IPS-15b (cell line): Measurements from ENCODE around the gene SLC30A1.

ENCODE experiments used
- H3K27me3 ChIP-seq: one replicate; pipeline ENCODE4 v1.6.1; 2013; ENCODE audit warnings: low read length; ENCODE audit not compliant: control insufficient read depth, insufficient read depth
- H3K36me3 ChIP-seq: one replicate; pipeline ENCODE4 v1.6.1; 2013; ENCODE audit warnings: low read length; ENCODE audit not compliant: control insufficient read depth, insufficient read depth
- H3K4me1 ChIP-seq: one replicate; pipeline ENCODE4 v1.6.1; 2013; ENCODE audit warnings: mild to moderate bottlenecking, low read length; ENCODE audit not compliant: control insufficient read depth, insufficient read depth
- H3K4me3 ChIP-seq: one replicate; pipeline ENCODE4 v1.5.1; 2013; ENCODE audit warnings: low read depth, low read length
- H3K9ac ChIP-seq: one replicate; pipeline ENCODE4 v1.6.1; 2013; ENCODE audit warnings: low read depth, mild to moderate bottlenecking, low read length
- H3K9me3 ChIP-seq: one replicate; pipeline ENCODE4 v1.6.1; 2013; ENCODE audit warnings: mild to moderate bottlenecking, low read length; ENCODE audit not compliant: control insufficient read depth, insufficient read depth

Gene SLC30A1

DNA sequence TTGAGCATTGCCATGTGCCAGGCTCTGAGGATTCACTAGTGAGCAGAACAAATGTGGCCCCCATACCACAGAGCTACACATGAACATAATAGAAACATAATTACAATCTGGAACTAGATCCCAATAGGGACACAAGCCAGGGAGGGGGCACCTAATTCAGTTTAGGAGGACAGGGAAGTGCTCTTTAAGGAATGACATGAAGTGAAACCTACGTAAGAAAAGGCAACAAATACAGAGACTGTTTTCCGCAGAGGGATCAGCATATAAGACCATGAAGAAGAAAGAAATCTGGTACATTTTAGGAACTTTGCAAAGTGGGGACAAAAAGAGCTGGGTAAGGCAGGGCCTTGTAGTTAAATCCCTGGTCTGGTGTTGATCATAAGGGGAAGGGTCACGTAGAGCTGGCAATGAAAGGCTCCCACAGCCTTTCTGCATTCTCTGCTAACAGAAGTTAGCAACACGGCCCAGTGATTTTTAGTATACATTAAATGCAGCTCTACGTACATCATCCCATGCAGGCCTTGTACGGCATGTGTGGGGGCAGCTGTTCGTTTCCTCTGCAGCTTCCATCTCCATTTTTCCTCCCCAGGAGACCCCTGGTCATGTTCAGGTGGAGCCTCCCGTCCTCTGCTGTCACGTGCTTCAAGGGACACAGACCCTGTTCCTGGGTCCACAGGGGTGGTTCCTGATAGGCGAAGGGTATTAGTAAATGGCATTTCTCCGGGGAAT is 26.8 kb upstream of the SLC30A1 start:
- no peak overlapping the region for H3K9ac ChIP-seq
- H3K9me3 ChIP-seq = no peaks in the 10 kb centered on the region
- no peak overlapping the region for H3K4me3 ChIP-seq
- H3K27me3 ChIP-seq = no peaks in the 10 kb centered on the region
- no peaks in the 10 kb centered on the region for H3K36me3 ChIP-seq
- no peaks in the 10 kb centered on the region for H3K4me1 ChIP-seq

DNA sequence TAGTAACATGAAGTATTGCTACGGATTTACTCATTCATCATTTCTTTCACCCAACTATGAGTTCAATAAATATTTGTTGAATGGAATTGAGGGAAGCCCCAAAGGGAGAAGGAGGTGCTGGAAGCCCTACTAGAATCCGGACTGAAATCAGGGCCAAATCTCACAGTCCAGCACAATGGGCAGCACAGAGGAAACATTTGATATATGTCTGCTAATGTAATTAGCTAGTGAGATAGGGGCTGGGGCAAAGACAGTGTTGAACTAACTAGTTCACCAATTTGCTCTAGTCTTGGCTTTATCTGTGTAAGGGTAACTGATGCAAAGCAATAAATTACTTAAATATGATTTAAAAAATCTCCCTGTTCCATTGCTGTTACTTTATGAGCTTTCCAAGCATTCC is 26.1 kb upstream of the SLC30A1 start:
- H3K9me3 ChIP-seq = no peaks in the 10 kb centered on the region
- no peak overlapping the region for H3K4me3 ChIP-seq
- H3K4me1 ChIP-seq = no peaks in the 10 kb centered on the region
- H3K36me3 ChIP-seq = no peaks in the 10 kb centered on the region
- H3K27me3 ChIP-seq = no peaks in the 10 kb centered on the region
- H3K9ac ChIP-seq = no peak overlapping the region

GRCh38 chr1:211604548-211604947 is 25.6 kb upstream of the SLC30A1 start:
- Histone ChIP-seq H3K9ac (no peak overlapping the region), H3K9me3 (no peaks in the 10 kb centered on the region), H3K4me3 (no peak overlapping the region), H3K27me3 (no peaks in the 10 kb centered on the region), H3K36me3 (no peaks in the 10 kb centered on the region), H3K4me1 (no peaks in the 10 kb centered on the region)

GRCh38 chr1:211603713-211604112 is 24.8 kb upstream of the SLC30A1 start:
- Histone ChIP-seq H3K9ac (no peak overlapping the region), H3K4me1 (no peaks in the 10 kb centered on the region), H3K27me3 (no peaks in the 10 kb centered on the region), H3K36me3 (no peaks in the 10 kb centered on the region), H3K4me3 (no peak overlapping the region), H3K9me3 (no peaks in the 10 kb centered on the region)

DNA sequence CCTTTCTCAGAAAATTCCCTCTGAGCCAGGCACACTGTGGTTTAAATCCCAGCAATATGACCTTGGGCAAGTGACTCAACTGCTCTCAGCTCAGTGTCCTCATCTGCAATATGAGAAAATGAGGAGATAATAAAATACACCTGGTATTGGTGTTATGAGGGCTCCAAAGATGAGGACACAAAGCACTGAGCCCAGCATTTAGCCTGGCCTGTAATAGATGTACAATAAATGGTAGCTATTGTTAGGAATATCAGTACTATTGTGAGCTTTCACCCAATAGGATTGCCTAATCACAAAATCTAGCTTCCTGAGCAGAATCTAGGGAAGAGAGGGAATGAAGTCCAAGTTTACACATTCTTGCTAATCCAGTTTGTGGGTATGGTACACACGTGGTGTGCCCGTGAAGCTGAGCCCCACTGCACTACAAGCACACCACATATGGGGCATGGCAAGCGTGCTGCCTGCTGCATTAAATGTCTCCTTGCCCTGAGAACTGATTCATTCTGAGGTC is 24.3 kb upstream of the SLC30A1 start:
- Histone ChIP-seq H3K27me3 (no peaks in the 10 kb centered on the region), H3K9ac (no peak overlapping the region), H3K36me3 (no peaks in the 10 kb centered on the region), H3K9me3 (no peaks in the 10 kb centered on the region), H3K4me3 (no peak overlapping the region), H3K4me1 (no peaks in the 10 kb centered on the region)

- no peak overlapping the region for H3K4me3 ChIP-seq
- H3K9ac ChIP-seq = no peak overlapping the region
- H3K36me3 ChIP-seq = no peaks in the 10 kb centered on the region
- no peaks in the 10 kb centered on the region for H3K27me3 ChIP-seq
- no peaks in the 10 kb centered on the region for H3K9me3 ChIP-seq
- H3K4me1 ChIP-seq = no peaks in the 10 kb centered on the region
These were observed 23.2 kb upstream of the SLC30A1 start for GRCh38 chr1:211601982-211602670.

GRCh38 chr1:211601159-211601558 is 22.2 kb upstream of the SLC30A1 start:
- Histone ChIP-seq H3K27me3 (no peaks in the 10 kb centered on the region), H3K9me3 (no peaks in the 10 kb centered on the region), H3K36me3 (no peaks in the 10 kb centered on the region), H3K4me1 (no peaks in the 10 kb centered on the region), H3K4me3 (no peak overlapping the region), H3K9ac (no peak overlapping the region)

DNA sequence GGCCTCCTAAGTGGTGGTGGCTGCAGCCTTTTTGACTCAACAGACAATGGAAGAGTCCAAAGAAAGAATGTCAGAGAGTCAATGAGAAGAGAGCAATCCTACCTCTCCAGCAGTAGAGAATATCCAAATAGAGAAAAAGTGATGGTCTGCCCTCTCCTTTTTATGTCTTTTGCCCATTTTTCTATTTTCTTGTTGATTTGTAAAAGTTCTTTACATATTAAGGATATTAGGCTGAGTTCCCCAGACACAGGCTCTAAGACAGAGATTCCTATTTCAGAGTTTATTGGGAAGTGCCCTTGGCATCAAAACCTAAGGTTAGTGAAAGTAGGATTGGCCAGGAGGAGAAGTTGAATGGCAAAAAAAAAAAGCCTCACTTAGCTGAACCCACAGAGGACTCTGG is 20.3 kb upstream of the SLC30A1 start:
- H3K36me3 ChIP-seq = no peaks in the 10 kb centered on the region
- H3K9me3 ChIP-seq = no peaks in the 10 kb centered on the region

DNA sequence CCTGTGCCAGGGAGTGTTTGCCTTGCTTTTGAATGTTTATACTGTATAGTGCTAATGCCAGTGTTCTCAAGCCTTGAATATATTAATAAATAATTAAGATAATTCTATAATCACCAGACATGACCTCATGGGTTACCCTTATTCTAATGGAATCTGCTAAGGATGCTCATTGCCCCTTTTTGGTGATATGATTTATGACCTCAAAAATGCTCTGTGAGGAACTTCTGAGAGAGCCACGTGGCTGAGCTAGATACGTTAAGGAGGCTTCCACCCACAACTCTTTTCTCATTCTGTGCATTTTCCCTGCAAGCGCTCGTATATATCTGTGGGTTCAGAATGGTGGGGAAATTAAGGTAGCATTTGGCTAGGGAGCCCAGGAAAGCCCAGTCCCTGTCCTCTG is 19.6 kb upstream of the SLC30A1 start:
- no peaks in the 10 kb centered on the region for H3K27me3 ChIP-seq
- H3K4me3 ChIP-seq = no peak overlapping the region
- H3K36me3 ChIP-seq = no peaks in the 10 kb centered on the region
- no peaks in the 10 kb centered on the region for H3K4me1 ChIP-seq
- no peaks in the 10 kb centered on the region for H3K9me3 ChIP-seq
- H3K9ac ChIP-seq = no peak overlapping the region

More for the DNA sequence above, 20.3 kb upstream of the SLC30A1 start:
- no peaks in the 10 kb centered on the region for H3K27me3 ChIP-seq
- no peaks in the 10 kb centered on the region for H3K4me1 ChIP-seq
- no peak overlapping the region for H3K9ac ChIP-seq
- no peak overlapping the region for H3K4me3 ChIP-seq

DNA sequence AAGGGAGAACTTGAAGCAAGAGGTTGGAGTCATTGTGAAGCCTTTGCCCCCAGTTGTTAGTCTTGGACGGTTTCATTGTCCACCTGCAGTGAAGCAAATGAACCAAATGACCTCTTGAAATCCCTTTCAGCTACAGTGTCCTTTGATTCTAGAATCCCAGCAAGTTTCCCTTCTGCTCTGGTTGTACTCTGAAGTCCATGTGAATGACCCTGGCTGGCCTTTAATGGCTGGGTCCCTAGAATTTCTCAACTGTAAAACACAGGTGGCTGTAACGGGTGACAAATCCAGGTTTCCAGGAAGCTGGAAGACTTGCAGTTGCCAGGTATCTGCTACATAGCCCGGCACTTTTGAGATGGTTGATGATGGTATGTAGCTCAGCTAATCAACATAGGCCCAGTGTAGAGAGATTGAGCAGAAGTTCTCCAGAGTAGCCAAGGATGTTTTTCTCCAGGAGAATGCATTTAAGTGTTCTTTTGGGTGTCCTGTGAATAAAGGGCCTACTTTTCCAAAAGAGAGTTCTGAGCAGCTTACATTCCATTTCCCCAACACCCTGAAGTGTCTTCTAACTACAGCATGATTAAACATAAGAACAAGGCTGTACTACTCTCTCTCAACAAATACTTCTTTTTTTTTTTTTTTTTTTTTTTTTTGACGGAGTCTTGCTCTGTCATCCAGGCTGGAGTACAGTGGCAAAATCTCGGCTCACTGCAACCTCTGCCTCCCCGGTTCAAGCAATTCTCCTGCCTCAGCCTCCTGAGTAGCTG is 17.6 kb upstream of the SLC30A1 start:
- Histone ChIP-seq H3K4me3 (no peak overlapping the region), H3K36me3 (no peaks in the 10 kb centered on the region), H3K4me1 (no peaks in the 10 kb centered on the region), H3K9ac (no peak overlapping the region), H3K27me3 (no peaks in the 10 kb centered on the region), H3K9me3 (no peaks in the 10 kb centered on the region)

DNA sequence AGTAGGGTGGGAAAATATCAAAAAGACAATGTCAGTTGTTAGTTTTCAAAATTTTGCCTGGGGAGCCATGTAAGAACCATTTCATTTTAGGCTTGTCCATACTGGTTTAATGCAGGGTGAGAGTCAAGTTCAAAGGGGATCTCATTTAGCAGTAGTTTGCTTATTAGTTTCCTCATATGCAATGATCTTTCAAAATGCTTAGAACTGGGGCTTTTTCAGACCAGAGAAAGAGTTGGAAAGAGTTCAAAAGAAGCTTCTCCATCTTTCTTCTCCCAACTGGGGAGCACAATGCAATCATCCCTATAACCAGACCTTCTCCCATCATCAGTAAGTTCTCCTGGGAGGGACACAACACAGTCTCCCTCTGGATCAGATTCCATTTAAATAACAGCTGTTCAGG is 16.5 kb upstream of the SLC30A1 start:
- H3K4me3 ChIP-seq = no peak overlapping the region
- H3K27me3 ChIP-seq = no peaks in the 10 kb centered on the region
- no peaks in the 10 kb centered on the region for H3K9me3 ChIP-seq
- no peaks in the 10 kb centered on the region for H3K36me3 ChIP-seq
- H3K9ac ChIP-seq = no peak overlapping the region
- no peaks in the 10 kb centered on the region for H3K4me1 ChIP-seq
